ENCODE results near the gene IL2RA. TPM values are rescaled to one million over a fixed set of nuclear protein-coding genes. Genes with fewer than 3 reads are reported as not detected.

Gene IL2RA
- total and polyA plus RNA-seq, 10 of the 15 experiments (the other 5 are each of a cell fraction or from before 2014, with no cell fraction given), result 2.2 to 6.0 (median 4.9) TPM

DNA sequence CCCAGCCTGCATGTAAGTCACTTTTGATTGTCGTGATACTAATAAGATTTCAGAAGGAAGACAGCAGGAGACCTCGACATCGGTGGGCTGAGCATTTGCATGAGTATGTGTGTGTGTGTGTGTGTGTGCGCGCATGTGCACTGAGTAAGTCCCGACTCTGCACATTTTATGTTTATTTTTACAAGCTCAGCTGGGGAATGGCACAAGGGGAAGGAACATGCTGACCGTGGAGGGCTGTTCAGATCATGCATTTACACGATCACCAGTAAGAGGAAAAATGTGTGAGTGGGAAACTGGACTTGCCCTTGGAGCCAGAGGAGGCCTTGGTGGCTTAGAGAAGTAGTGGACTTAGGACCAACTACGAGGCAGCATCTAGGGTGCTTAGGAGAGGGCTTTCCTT, 41.3 kb downstream of the IL2RA start:
- H3K79me2 ChIP-seq (ENCODE audit: control insufficient read depth, insufficient read depth, low read length), result no peaks in the 10 kb centered on the region
- H3K36me3 ChIP-seq (ENCODE audit: control insufficient read depth in 2 of 2, insufficient read depth in 2 of 2, low read length in 1 of 2), result no peaks in the 10 kb centered on the region
- no peak overlapping the region for H2AFZ ChIP-seq (ENCODE audit: control insufficient read depth, low read depth, low read length)
- no peaks in the 10 kb centered on the region for H3K9me3 ChIP-seq (replicated peaks; ENCODE audit: control insufficient read depth, insufficient read depth, low read length)
- ATAC-seq (no peak), DNase-seq (ENCODE audit: low read depth, low spot score) (no peak), FAIRE-seq (no peak)
- no peaks in the 10 kb centered on the region for H3K27me3 ChIP-seq (replicated peaks in 1 of 2; ENCODE audit: control insufficient read depth in 2 of 2, insufficient read depth in 2 of 2, low read length in 1 of 2)
- in situ Hi-C loops (cut with MboI) (no loop called here), intact Hi-C loops (cut with micrococcal nuclease; ENCODE audit: unreplicated experiment) (no loop called here)
- TF ChIP-seq CEBPB (IDR thresholded peaks at IDR 0.05; ENCODE audit: borderline replicate concordance in 1 of 2, low read depth in 2 of 2, low read length in 2 of 2) (no peak), BCL11A (IDR thresholded peaks at IDR 0.05; ENCODE audit: low read depth, low read length) (no peak), MYC (IDR thresholded peaks at IDR 0.05; ENCODE audit: insufficient read depth, insufficient read length, insufficient replicate concordance, low read length, severe bottlenecking) (no peak), STAT3 (IDR thresholded peaks at IDR 0.05; ENCODE audit: low read depth, low read length) (no peak), PAX8 (IDR thresholded peaks at IDR 0.05) (no peak), ASH2L (IDR thresholded peaks at IDR 0.05; ENCODE audit: borderline replicate concordance, low read depth) (no peak), KDM1A (IDR thresholded peaks at IDR 0.05; ENCODE audit: borderline replicate concordance) (no peak), CBX3 (IDR thresholded peaks at IDR 0.05; ENCODE audit: borderline replicate concordance, low read depth) (no peak), GABPA (IDR thresholded peaks at IDR 0.05; ENCODE audit: low read depth) (no peak), CEBPZ (IDR thresholded peaks at IDR 0.05; ENCODE audit: low read depth, low read length) (no peak), CBX5 (IDR thresholded peaks at IDR 0.05; ENCODE audit: low read depth) (no peak)
- TF ChIP-seq, protein P1, sequence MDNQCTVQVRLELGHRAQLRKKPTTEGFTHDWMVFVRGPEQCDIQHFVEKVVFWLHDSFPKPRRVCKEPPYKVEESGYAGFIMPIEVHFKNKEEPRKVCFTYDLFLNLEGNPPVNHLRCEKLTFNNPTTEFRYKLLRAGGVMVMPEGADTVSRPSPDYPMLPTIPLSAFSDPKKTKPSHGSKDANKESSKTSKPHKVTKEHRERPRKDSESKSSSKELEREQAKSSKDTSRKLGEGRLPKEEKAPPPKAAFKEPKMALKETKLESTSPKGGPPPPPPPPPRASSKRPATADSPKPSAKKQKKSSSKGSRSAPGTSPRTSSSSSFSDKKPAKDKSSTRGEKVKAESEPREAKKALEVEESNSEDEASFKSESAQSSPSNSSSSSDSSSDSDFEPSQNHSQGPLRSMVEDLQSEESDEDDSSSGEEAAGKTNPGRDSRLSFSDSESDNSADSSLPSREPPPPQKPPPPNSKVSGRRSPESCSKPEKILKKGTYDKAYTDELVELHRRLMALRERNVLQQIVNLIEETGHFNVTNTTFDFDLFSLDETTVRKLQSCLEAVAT (IDR thresholded peaks at IDR 0.05), result no peak
- no TSS peak for BruUV-seq (replicated peaks)
- no peak overlapping the region for H3K9ac ChIP-seq (ENCODE audit: control insufficient read depth, insufficient read depth, low read length)
- CTCF ChIA-PET, result interaction anchor here (0.8 to 2.0 kb wide), 2 partner anchors 29 to 66 kb away, joined by 3 to 5 read pairs; no protein-coding TSS in a partner anchor
- 64% methylated on average over 9 of the region's 9 CpGs for WGBS (ENCODE audit: insufficient coverage, insufficient replicate concordance, low lambda C conversion rate, missing lambda C conversion rate)
- RAD21 ChIA-PET (ENCODE audit: unreplicated experiment), result no interaction called here
- POLR2A ChIA-PET, result interaction anchor here (0.6 kb wide), 1 partner anchor 175 kb away, joined by 3 read pairs; no protein-coding TSS in a partner anchor
- no peaks in the 10 kb centered on the region for H3K4me1 ChIP-seq (ENCODE audit: control insufficient read depth, insufficient read depth, low read length)
- H4K20me1 ChIP-seq (ENCODE audit: control insufficient read depth, insufficient read depth), result no peaks in the 10 kb centered on the region
- SMC1A ChIA-PET (ENCODE audit: uncharacterized antibody, unreplicated experiment), result no interaction called here
- no peak overlapping the region for H3K4me3 ChIP-seq
- no peak overlapping the region for H3K4me2 ChIP-seq (ENCODE audit: control insufficient read depth, insufficient read depth)
- no peak overlapping the region for H3K27ac ChIP-seq (ENCODE audit: control insufficient read depth, insufficient read depth)
